HepG2 (cell line): Measurements from ENCODE around the gene KLRD1. TPM values are rescaled to one million over a fixed set of nuclear protein-coding genes. Genes with fewer than 3 reads are reported as not detected.

Source experiments
- ATAC-seq: fragments of 200-7000 bp; cut with Tn5 transposase; 3 replicates; pipeline ENCODE4 v1.9.1; 2020; ENCODE audit warnings: mild to moderate bottlenecking, moderate library complexity
- BruUV-seq: library from RNA; stranded (reverse); fragments of 400-500 nt; replicated peaks from 2 replicates; lab custom pipeline; 2021; lab: Mats Ljungman, UMichigan
- CTCF ChIA-PET: fragments of 300-600 bp; formaldehyde crosslinking; extraction: SDS; loops from one replicate; lab custom pipeline; 2021; ENCODE audit warnings: low total read pairs, inconsistent platforms, low intra/inter-chr PET ratio; lab: Yijun Ruan, JAX
- POLR2A ChIA-PET: fragments of 350-600 bp; sonication (Branson Sonifier 250); formaldehyde crosslinking; loops from one replicate; lab custom pipeline; 2020; ENCODE audit warnings: antibody characterized with exemption, inconsistent platforms; lab: Yijun Ruan, JAX
- DNase-seq: peaks from one replicate; pipeline ENCODE4 v3.0.0-alpha.2; 2015; ENCODE audit warnings: low spot score
- FAIRE-seq: peaks from 3 replicates; lab custom pipeline; 2011; peaks lifted over from hg19 to GRCh38; lab: Jason Lieb, UNC
- H2AFZ ChIP-seq: one replicate; pipeline ENCODE4 v1.6.1; 2011; ENCODE audit warnings: low read length, inconsistent platforms
- H3K27ac ChIP-seq: fragments of 300-600 bp; 3 replicates; pipeline ENCODE4 v1.8.0; 2011; ENCODE audit warnings: mixed run types, mild to moderate bottlenecking, mixed read lengths, low read length, inconsistent platforms; ENCODE audit not compliant: insufficient read depth; ENCODE audit errors: extremely low read length
- H3K27me3 ChIP-seq, 2 experiments: fragments of 200-600 bp in 1 of 2; 2 replicates in 1 of 2; 3 replicates in 1 of 2; pipeline versions ENCODE4 v1.6.0 to v1.8.0; 2011; ENCODE audit warnings: low read length in 2 of 2, mild to moderate bottlenecking in 2 of 2, moderate library complexity in 2 of 2, inconsistent platforms in 1 of 2; ENCODE audit not compliant: insufficient read depth in 2 of 2, control insufficient read depth in 1 of 2
- H3K36me3 ChIP-seq, 2 experiments: fragments of 200-600 bp in 1 of 2; replicated peaks in 1 of 2; 2 replicates in 1 of 2; 3 replicates in 1 of 2; pipeline versions ENCODE4 v1.5.1 to v1.8.0; 2011; ENCODE audit warnings: low read length in 2 of 2, inconsistent platforms in 1 of 2; ENCODE audit not compliant: insufficient read depth in 2 of 2, control insufficient read depth in 1 of 2
- H3K4me1 ChIP-seq: 2 replicates; pipeline ENCODE4 v1.5.1; 2012; ENCODE audit warnings: low read length, inconsistent platforms; ENCODE audit not compliant: insufficient read depth
- H3K4me2 ChIP-seq: 2 replicates; pipeline ENCODE4 v1.6.0; 2011; ENCODE audit warnings: low read depth, low read length, inconsistent platforms
- H3K4me3 ChIP-seq, 3 experiments: fragments of 200-600 bp in 1 of 3; sonication (generic), shearing (Covaris generic) in 1 of 3; replicated peaks in 1 of 3; 2 replicates each; pipeline ENCODE4 v1.5.1; 2011 to 2016; ENCODE audit warnings: low read length in 3 of 3, inconsistent platforms in 2 of 3, low read depth in 2 of 3, mild to moderate bottlenecking in 2 of 3, control low read depth in 1 of 3, mixed read lengths in 1 of 3; ENCODE audit not compliant: insufficient read depth in 1 of 3
- H3K79me2 ChIP-seq: one replicate; pipeline ENCODE4 v1.6.1; 2011; ENCODE audit warnings: low read length, inconsistent platforms; ENCODE audit not compliant: insufficient read depth
- H3K9ac ChIP-seq: 2 replicates; pipeline ENCODE4 v1.6.0; 2011; ENCODE audit warnings: mild to moderate bottlenecking, low read depth, low read length, inconsistent platforms; ENCODE audit not compliant: insufficient read depth
- H3K9me3 ChIP-seq: 2 replicates; pipeline ENCODE4 v1.5.1; 2012; ENCODE audit warnings: mild to moderate bottlenecking, low read length
- H4K20me1 ChIP-seq: 2 replicates; pipeline ENCODE4 v1.6.0; 2011; ENCODE audit warnings: inconsistent platforms, mild to moderate bottlenecking, low read length, moderate library complexity; ENCODE audit not compliant: insufficient read depth
- ATF2 ChIP-seq: sonication (generic); formaldehyde crosslinking; IDR thresholded peaks from 2 replicates; pipeline ENCODE4 v1.4.0; 2020; ENCODE audit warnings: missing genetic modification reagents
- FOXM1 ChIP-seq: sonication (generic); formaldehyde crosslinking; IDR thresholded peaks from 2 replicates; pipeline ENCODE4 v1.5.0; 2020; ENCODE audit warnings: missing genetic modification reagents
- HINFP ChIP-seq: sonication (generic); formaldehyde crosslinking; IDR thresholded peaks from 2 replicates; pipeline ENCODE4 v1.4.0; 2020; ENCODE audit warnings: low read depth, mild to moderate bottlenecking, missing genetic modification reagents
- HNRNPK ChIP-seq: fragments of 200-400 bp; formaldehyde crosslinking; IDR thresholded peaks from 2 replicates; pipeline ENCODE4 v1.6.1; 2018; ENCODE audit warnings: low read length, low read depth, moderate library complexity, mild to moderate bottlenecking; ENCODE audit not compliant: poor library complexity, severe bottlenecking
- KLF16 ChIP-seq, 2 experiments: sonication (generic) in 1 of 2; formaldehyde crosslinking in 1 of 2; IDR thresholded peaks; 2 replicates each; pipeline versions ENCODE4 v1.6.1 to v1.8.0; 2016 to 2023; ENCODE audit warnings: missing genetic modification reagents in 2 of 2, missing compliant biosample characterization in 1 of 2
- KLF6 ChIP-seq: IDR thresholded peaks from 2 replicates; pipeline ENCODE4 v1.8.0; 2016; ENCODE audit warnings: missing biosample characterization, missing genetic modification reagents
- SMC3 ChIP-seq: IDR thresholded peaks from 2 replicates; pipeline ENCODE4 v1.6.1; 2011; ENCODE audit warnings: low read length, improper control_type of control experiment
- STAG1 ChIP-seq: sonication (generic); formaldehyde crosslinking; IDR thresholded peaks from 2 replicates; pipeline ENCODE4 v1.4.0; 2020; ENCODE audit warnings: missing genetic modification reagents
- ZNF331 ChIP-seq: sonication (generic); formaldehyde crosslinking; IDR thresholded peaks from 2 replicates; pipeline ENCODE4 v1.4.0; 2020; ENCODE audit warnings: missing genetic modification reagents
- ZSCAN30 ChIP-seq: sonication (generic); formaldehyde crosslinking; IDR thresholded peaks from 2 replicates; pipeline ENCODE4 v1.5.0; 2020; ENCODE audit warnings: mild to moderate bottlenecking, missing genetic modification reagents
- in situ Hi-C: cut with HindIII; loops from 2 replicates; pipeline ENCODE4 v1.10.0; 2017; ENCODE audit warnings: low pct_unique_long_range_greater_than_20kb; ENCODE audit not compliant: extremely low pct_ligation_motif_present
- intact Hi-C: fragments of 100-400 bp; cut with micrococcal nuclease; formaldehyde crosslinking; loops from one replicate; pipeline ENCODE4 v1.10.0; 2022; ENCODE audit not compliant: unreplicated experiment
- polyA plus RNA-seq, 8 experiments: library from polyadenylated mRNA; depleted of rRNA in 3 of 8; stranded (reverse) in 7 of 8; unstranded in 1 of 8; fragments of >200 nt; fragmentation: Illumina TruSeq in 4 of 8; extraction: Trizol in 4 of 8; gene quantifications; 2 replicates each; pipeline versions ENCODE4 v1.2.1 to v1.2.3, GENCODE V29; 2011 to 2016; ENCODE audit warnings: low read depth in 4 of 8, missing spikeins in 1 of 8, mixed read lengths in 1 of 8; ENCODE audit not compliant: insufficient read depth in 1 of 8
- total RNA-seq, 5 experiments: library from RNA; depleted of rRNA; stranded (reverse); fragments of >200 nt; fragmentation: Illumina TruSeq; extraction: Trizol; gene quantifications; 2 replicates each; pipeline ENCODE4 v1.2.3, GENCODE V29; 2016; ENCODE audit warnings: low read depth in 1 of 5
- TF ChIP-seq, protein P1 (sequence below): sonication (generic); formaldehyde crosslinking; IDR thresholded peaks from 2 replicates; pipeline ENCODE4 v1.4.0; 2020; ENCODE audit warnings: missing genetic modification reagents
- TF ChIP-seq, protein P2 (sequence below): sonication (generic); formaldehyde crosslinking; IDR thresholded peaks from 2 replicates; pipeline ENCODE4 v1.8.0; 2022; ENCODE audit warnings: mild to moderate bottlenecking, missing genetic modification reagents, moderate library complexity
- TF ChIP-seq, protein P3 (sequence below): IDR thresholded peaks from 2 replicates; pipeline ENCODE4 v1.6.1; 2012; ENCODE audit warnings: low read depth, low read length, improper control_type of control experiment

The KLRD1 gene
- total and polyA plus RNA-seq, 2 of the 13 experiments (the other 11 are each of a cell fraction or from before 2014, with no cell fraction given): 0.01 TPM; not detected in 1

GRCh38 chr12:10366875-10367274 lies 59.2 kb downstream of the KLRD1 start:
- DNase-seq (peak; percentile 23), ATAC-seq (no peak), FAIRE-seq (no peak)
- Histone ChIP-seq H3K27ac (no peak overlapping the region), H3K27me3 (no peaks in the 10 kb centered on the region; a peak in 1 of 5 replicates), H2AFZ (no peak overlapping the region), H3K9me3 (no peaks in the 10 kb centered on the region), H3K4me3 (no peak overlapping the region), H3K4me2 (no peak overlapping the region), H4K20me1 (no peaks in the 10 kb centered on the region), H3K36me3 (no peaks in the 10 kb centered on the region), H3K4me1 (peaks cover 24% of the 10 kb centered on the region), H3K9ac (no peak overlapping the region), H3K79me2 (no peaks in the 10 kb centered on the region)
- ChIA-PET CTCF (interaction anchor here (0.9 kb wide), 1 partner anchor 196 kb away, joined by 3 read pairs; no protein-coding TSS in a partner anchor), POLR2A (no interaction called here)
- in situ Hi-C loops: no loop called here
- no TSS peak for BruUV-seq
- intact Hi-C loops: loop anchor here (5.0 kb wide), 1 partner anchor 45 kb away; no protein-coding TSS in a partner anchor
- TF ChIP-seq HINFP (CRISPR knock-in tag) (no peak), ZNF331 (no peak), SMC3 (0 out of 2 replicates have a peak, but pooled peaks have one; percentile 30), KLF16 (CRISPR knock-in tag; IDR thresholded peaks at IDR 0.05) (no peak), STAG1 (CRISPR knock-in tag) (peak; percentile 48), FOXM1 (CRISPR knock-in tag) (no peak), ZSCAN30 (no peak), KLF6 (no peak), ATF2 (CRISPR knock-in tag) (no peak), HNRNPK (no peak)
- TF ChIP-seq, protein P1, sequence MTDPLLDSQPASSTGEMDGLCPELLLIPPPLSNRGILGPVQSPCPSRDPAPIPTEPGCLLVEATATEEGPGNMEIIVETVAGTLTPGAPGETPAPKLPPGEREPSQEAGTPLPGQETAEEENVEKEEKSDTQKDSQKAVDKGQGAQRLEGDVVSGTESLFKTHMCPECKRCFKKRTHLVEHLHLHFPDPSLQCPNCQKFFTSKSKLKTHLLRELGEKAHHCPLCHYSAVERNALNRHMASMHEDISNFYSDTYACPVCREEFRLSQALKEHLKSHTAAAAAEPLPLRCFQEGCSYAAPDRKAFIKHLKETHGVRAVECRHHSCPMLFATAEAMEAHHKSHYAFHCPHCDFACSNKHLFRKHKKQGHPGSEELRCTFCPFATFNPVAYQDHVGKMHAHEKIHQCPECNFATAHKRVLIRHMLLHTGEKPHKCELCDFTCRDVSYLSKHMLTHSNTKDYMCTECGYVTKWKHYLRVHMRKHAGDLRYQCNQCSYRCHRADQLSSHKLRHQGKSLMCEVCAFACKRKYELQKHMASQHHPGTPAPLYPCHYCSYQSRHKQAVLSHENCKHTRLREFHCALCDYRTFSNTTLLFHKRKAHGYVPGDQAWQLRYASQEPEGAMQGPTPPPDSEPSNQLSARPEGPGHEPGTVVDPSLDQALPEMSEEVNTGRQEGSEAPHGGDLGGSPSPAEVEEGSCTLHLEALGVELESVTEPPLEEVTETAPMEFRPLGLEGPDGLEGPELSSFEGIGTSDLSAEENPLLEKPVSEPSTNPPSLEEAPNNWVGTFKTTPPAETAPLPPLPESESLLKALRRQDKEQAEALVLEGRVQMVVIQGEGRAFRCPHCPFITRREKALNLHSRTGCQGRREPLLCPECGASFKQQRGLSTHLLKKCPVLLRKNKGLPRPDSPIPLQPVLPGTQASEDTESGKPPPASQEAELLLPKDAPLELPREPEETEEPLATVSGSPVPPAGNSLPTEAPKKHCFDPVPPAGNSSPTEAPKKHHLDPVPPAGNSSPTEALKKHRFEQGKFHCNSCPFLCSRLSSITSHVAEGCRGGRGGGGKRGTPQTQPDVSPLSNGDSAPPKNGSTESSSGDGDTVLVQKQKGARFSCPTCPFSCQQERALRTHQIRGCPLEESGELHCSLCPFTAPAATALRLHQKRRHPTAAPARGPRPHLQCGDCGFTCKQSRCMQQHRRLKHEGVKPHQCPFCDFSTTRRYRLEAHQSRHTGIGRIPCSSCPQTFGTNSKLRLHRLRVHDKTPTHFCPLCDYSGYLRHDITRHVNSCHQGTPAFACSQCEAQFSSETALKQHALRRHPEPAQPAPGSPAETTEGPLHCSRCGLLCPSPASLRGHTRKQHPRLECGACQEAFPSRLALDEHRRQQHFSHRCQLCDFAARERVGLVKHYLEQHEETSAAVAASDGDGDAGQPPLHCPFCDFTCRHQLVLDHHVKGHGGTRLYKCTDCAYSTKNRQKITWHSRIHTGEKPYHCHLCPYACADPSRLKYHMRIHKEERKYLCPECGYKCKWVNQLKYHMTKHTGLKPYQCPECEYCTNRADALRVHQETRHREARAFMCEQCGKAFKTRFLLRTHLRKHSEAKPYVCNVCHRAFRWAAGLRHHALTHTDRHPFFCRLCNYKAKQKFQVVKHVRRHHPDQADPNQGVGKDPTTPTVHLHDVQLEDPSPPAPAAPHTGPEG: no peak
- TF ChIP-seq, protein P2, sequence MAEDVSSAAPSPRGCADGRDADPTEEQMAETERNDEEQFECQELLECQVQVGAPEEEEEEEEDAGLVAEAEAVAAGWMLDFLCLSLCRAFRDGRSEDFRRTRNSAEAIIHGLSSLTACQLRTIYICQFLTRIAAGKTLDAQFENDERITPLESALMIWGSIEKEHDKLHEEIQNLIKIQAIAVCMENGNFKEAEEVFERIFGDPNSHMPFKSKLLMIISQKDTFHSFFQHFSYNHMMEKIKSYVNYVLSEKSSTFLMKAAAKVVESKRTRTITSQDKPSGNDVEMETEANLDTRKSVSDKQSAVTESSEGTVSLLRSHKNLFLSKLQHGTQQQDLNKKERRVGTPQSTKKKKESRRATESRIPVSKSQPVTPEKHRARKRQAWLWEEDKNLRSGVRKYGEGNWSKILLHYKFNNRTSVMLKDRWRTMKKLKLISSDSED (CRISPR knock-in tag): no peak
- TF ChIP-seq, protein P3, sequence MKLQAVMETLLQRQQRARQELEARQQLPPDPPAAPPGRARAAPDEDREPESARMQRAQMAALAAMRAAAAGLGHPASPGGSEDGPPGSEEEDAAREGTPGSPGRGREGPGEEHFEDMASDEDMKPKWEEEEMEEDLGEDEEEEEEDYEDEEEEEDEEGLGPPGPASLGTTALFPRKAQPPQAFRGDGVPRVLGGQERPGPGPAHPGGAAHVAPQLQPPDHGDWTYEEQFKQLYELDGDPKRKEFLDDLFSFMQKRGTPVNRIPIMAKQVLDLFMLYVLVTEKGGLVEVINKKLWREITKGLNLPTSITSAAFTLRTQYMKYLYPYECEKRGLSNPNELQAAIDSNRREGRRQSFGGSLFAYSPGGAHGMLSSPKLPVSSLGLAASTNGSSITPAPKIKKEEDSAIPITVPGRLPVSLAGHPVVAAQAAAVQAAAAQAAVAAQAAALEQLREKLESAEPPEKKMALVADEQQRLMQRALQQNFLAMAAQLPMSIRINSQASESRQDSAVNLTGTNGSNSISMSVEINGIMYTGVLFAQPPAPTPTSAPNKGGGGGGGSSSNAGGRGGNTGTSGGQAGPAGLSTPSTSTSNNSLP: peak; percentile 25; the same call in 1 of the 2 replicates
